Ishikawa (cell line): ENCODE results near the gene NPAS1.

Experiments used
- EP300 ChIP-seq: IDR thresholded peaks from 2 replicates; pipeline ENCODE4 v1.6.1; 2012; ENCODE audit warnings: borderline replicate concordance
- MAX ChIP-seq: IDR thresholded peaks from 2 replicates; pipeline ENCODE4 v1.6.1; 2012
- RAD21 ChIP-seq: IDR thresholded peaks from 2 replicates; pipeline ENCODE4 v1.6.1; 2012; ENCODE audit warnings: low read depth
- REST ChIP-seq: IDR thresholded peaks from 2 replicates; pipeline ENCODE4 v1.6.1; 2012; ENCODE audit warnings: low read depth, mild to moderate bottlenecking

GRCh38 chr19:47068246-47068645, 48.6 kb downstream of the NPAS1 start:
- TF ChIP-seq RAD21 (no peak), MAX (no peak), EP300 (no peak), REST (no peak)
